Measurements from ENCODE around the gene ABCA13. TPM values are rescaled to one million over a fixed set of nuclear protein-coding genes. Genes with fewer than 3 reads are reported as not detected.

The ABCA13 gene
- total RNA-seq, 4 donors from 2014 or later: under 0.01 to 0.26 (median 0.06) TPM; not detected in 1

- TF ChIP-seq CTCF (IDR thresholded peaks at IDR 0.05): no peak
- TF ChIP-seq POLR2AphosphoS5 (IDR thresholded peaks at IDR 0.05): no peak
- TF ChIP-seq POLR2A (IDR thresholded peaks at IDR 0.05; ENCODE audit: low read depth): no peak
- no peak for TF ChIP-seq EP300 (IDR thresholded peaks at IDR 0.05)
- no peaks in the 10 kb centered on the region for H3K9me3 ChIP-seq
- 70% methylated on average over 8 of the region's 8 CpGs for WGBS
- H3K4me3 ChIP-seq: no peak overlapping the region
- intact Hi-C loops (cut with DNase I): no loop called here
- H3K27me3 ChIP-seq: no peaks in the 10 kb centered on the region
- no peak for DNase-seq (ENCODE audit: extremely low spot score)
- H3K36me3 ChIP-seq: no peaks in the 10 kb centered on the region
- no peak overlapping the region for H3K27ac ChIP-seq (replicated peaks in 1 of 4)
- no peaks in the 10 kb centered on the region for H3K4me1 ChIP-seq
Measured at GRCh38 chr7:48441848-48442492, 270.7 kb downstream of the ABCA13 start.

GRCh38 chr7:48443051-48443450, 271.8 kb downstream of the ABCA13 start:
- Histone ChIP-seq H3K27ac (replicated peaks in 1 of 4) (no peak overlapping the region), H3K4me1 (no peaks in the 10 kb centered on the region), H3K27me3 (no peaks in the 10 kb centered on the region), H3K9me3 (no peaks in the 10 kb centered on the region), H3K4me3 (no peak overlapping the region), H3K36me3 (no peaks in the 10 kb centered on the region)
- DNase-seq (ENCODE audit: extremely low spot score): no peak
- intact Hi-C loops (cut with DNase I): no loop called here
- 93% methylated on average over 5 of the region's 5 CpGs for WGBS
- TF ChIP-seq EP300 (IDR thresholded peaks at IDR 0.05) (no peak), POLR2A (IDR thresholded peaks at IDR 0.05; ENCODE audit: low read depth) (no peak), CTCF (IDR thresholded peaks at IDR 0.05) (no peak), POLR2AphosphoS5 (IDR thresholded peaks at IDR 0.05) (no peak)

- no peak overlapping the region for H3K27ac ChIP-seq (replicated peaks in 1 of 4)
- H3K4me3 ChIP-seq: no peak overlapping the region
- H3K4me1 ChIP-seq: no peaks in the 10 kb centered on the region
- H3K9me3 ChIP-seq: no peaks in the 10 kb centered on the region
- no peaks in the 10 kb centered on the region for H3K27me3 ChIP-seq
- TF ChIP-seq POLR2A (IDR thresholded peaks at IDR 0.05; ENCODE audit: low read depth) (no peak), EP300 (IDR thresholded peaks at IDR 0.05) (no peak), CTCF (IDR thresholded peaks at IDR 0.05) (no peak), POLR2AphosphoS5 (IDR thresholded peaks at IDR 0.05) (no peak)
- H3K36me3 ChIP-seq: no peaks in the 10 kb centered on the region
- intact Hi-C loops (cut with DNase I): no loop called here
- DNase-seq (ENCODE audit: extremely low spot score): no peak
Measured at GRCh38 chr7:48446721-48447120, 275.5 kb downstream of the ABCA13 start.

DNA sequence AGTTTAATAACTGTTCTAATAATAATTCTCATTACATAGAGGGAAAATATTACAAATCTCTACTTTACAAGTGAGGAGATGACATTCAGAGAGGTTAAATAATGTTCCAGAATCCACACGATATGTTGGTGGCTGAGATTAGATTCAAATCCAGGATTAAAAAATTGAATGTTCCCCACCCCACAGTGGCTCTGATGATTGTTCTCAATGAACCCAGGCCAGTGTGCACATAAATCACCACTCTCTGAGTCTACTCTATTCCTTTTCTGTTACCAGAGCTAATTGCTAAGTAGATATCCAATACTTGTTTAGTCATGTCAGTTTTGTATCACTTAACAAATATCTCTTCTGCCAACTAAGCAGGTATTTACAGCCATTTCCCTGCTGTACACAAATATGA, 281.0 kb downstream of the ABCA13 start:
- no peaks in the 10 kb centered on the region for H3K36me3 ChIP-seq
- no peaks in the 10 kb centered on the region for H3K9me3 ChIP-seq
- H3K27me3 ChIP-seq: no peaks in the 10 kb centered on the region
- DNase-seq (ENCODE audit: extremely low spot score): no peak
- no peaks in the 10 kb centered on the region for H3K4me1 ChIP-seq
- WGBS: 56% methylated on average over 1 of the region's 1 CpG
- TF ChIP-seq POLR2A (IDR thresholded peaks at IDR 0.05; ENCODE audit: low read depth) (no peak), EP300 (IDR thresholded peaks at IDR 0.05) (no peak), CTCF (IDR thresholded peaks at IDR 0.05) (no peak), POLR2AphosphoS5 (IDR thresholded peaks at IDR 0.05) (no peak)
- no peak overlapping the region for H3K4me3 ChIP-seq
- intact Hi-C loops (cut with DNase I): no loop called here
- no peak overlapping the region for H3K27ac ChIP-seq (replicated peaks in 1 of 4)

GRCh38 chr7:48454750-48455192, 283.5 kb downstream of the ABCA13 start:
- WGBS: 93% methylated on average over 29 of the region's 38 CpGs
- TF ChIP-seq POLR2A (IDR thresholded peaks at IDR 0.05; ENCODE audit: low read depth) (no peak), CTCF (IDR thresholded peaks at IDR 0.05) (no peak), EP300 (IDR thresholded peaks at IDR 0.05) (no peak), POLR2AphosphoS5 (IDR thresholded peaks at IDR 0.05) (no peak)
- no peak overlapping the region for H3K4me3 ChIP-seq
- H3K9me3 ChIP-seq: no peaks in the 10 kb centered on the region
- intact Hi-C loops (cut with DNase I): no loop called here
- no peaks in the 10 kb centered on the region for H3K4me1 ChIP-seq
- no peaks in the 10 kb centered on the region for H3K27me3 ChIP-seq
- no peak overlapping the region for H3K27ac ChIP-seq (replicated peaks in 1 of 4)
- DNase-seq (ENCODE audit: extremely low spot score): no peak
- H3K36me3 ChIP-seq: no peaks in the 10 kb centered on the region

Measured in esophagus muscularis mucosa (tissue), 4 donors.